Thyroid gland (tissue), 4 donors: ENCODE results near the gene TNP2. TPM values are rescaled to one million over a fixed set of nuclear protein-coding genes. Genes with fewer than 3 reads are reported as not detected.

ENCODE experiments used
- DNase-seq, 2 donors: peaks; one replicate each; pipeline ENCODE4 v3.0.0-alpha.2; 2019
- H3K27ac ChIP-seq, 3 donors: fragments of 200-600 bp; sonication (generic); 1 replicate in 2 of 3; 2 replicates in 1 of 3; pipeline ENCODE4 v1.5.1; 2016 to 2019; ENCODE audit warnings: mild to moderate bottlenecking in 1 of 3, moderate library complexity in 1 of 3
- H3K27me3 ChIP-seq: fragments of 200-600 bp; sonication (generic); one replicate; pipeline ENCODE4 v1.5.1; 2019
- H3K36me3 ChIP-seq, 2 donors: fragments of 200-600 bp; sonication (generic); one replicate each; pipeline ENCODE4 v1.5.1; 2016 to 2019
- H3K4me1 ChIP-seq, 2 donors: fragments of 200-600 bp; sonication (generic); one replicate each; pipeline ENCODE4 v1.5.1; 2017 to 2019
- H3K4me3 ChIP-seq, 3 donors: fragments of 200-600 bp; sonication (generic); replicated peaks in 1 of 3; 1 replicate in 2 of 3; 2 replicates in 1 of 3; pipeline ENCODE4 v1.5.1; 2016; ENCODE audit warnings: mild to moderate bottlenecking in 1 of 3
- H3K9me3 ChIP-seq: fragments of 200-600 bp; sonication (generic); one replicate; pipeline ENCODE4 v1.5.1; 2017
- POLR2A ChIP-seq, 2 donors: fragments of 450-650 bp; IDR thresholded peaks; one replicate each; pipeline ENCODE4 v1.6.1; 2017; ENCODE audit warnings: antibody characterized with exemption in 2 of 2, mild to moderate bottlenecking in 2 of 2, moderate library complexity in 1 of 2
- WGBS, 2 donors: methylation state at CpG; one replicate each; pipeline ENCODE4 v1.1.5; 2017; 5-methylcytosine and 5-hydroxymethylcytosine counted together
- intact Hi-C: fragments of 100-400 bp; cut with DNase I; formaldehyde crosslinking; loops from one replicate; pipeline ENCODE4 v1.15.1; 2023
- total RNA-seq, 4 donors: library from RNA; depleted of rRNA; stranded (reverse); fragments of >200 nt; gene quantifications; one replicate each; pipeline ENCODE4 v1.2.3, GENCODE V29; 2016
- TF ChIP-seq, protein P1 (sequence below), 6 experiments: fragments of 200-600 bp in 3 of 6; fragments of 450-650 bp in 3 of 6; sonication (generic) in 3 of 6; IDR thresholded peaks; one replicate each; pipeline ENCODE4 v1.5.1; 2016 to 2019; ENCODE audit warnings: antibody characterized with exemption in 6 of 6, mild to moderate bottlenecking in 2 of 6, inconsistent platforms in 1 of 6, moderate library complexity in 1 of 6

Gene TNP2
- total RNA-seq, 4 donors from 2014 or later: not detected

DNA sequence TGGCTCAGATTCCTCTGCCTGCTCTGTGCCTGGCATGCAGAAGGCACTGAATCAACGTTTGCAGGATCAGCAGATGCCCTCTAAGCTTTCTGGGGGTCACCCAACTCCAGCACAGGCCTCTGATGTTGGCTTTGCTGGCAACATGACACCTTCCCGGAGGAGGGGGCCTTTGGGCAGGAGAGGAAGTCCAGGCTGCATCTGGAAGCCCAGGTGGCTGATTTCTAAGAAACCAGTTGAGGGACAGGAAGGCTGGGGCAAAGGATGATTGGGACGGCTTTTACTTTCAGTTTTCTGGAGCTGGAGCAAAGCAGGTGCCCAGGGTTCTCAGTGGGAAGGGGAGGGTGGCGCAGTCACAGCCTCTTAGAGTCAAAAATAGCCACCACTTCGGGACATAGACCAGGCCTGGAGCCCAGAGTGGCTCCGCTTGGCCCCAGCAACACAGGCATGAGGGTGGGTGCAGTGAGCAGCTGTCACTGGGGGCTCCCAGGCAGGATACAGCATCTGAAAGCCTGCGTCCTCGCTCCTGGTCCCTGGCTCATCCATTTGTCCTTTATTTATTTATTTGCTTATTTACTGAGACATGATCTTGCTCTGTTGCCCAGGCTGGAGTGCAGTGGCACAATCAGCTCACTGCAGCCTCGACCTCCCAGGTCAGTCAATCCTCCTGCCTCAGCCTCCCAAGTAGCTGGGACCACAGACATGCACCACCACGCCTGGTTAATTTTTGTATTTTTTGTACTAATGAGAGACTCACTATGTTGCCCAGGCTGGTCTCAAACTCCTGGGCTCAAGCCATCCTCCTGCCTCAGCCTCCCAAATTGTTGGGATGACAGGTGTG, 28.3 kb downstream of the TNP2 start:
- intact Hi-C loops: no loop called here
- Histone ChIP-seq H3K36me3 (no peaks in the 10 kb centered on the region), H3K4me3 (no peak overlapping the region), H3K27ac (no peak overlapping the region), H3K9me3 (no peaks in the 10 kb centered on the region), H3K27me3 (no peaks in the 10 kb centered on the region), H3K4me1 (peaks cover 0 to 8% of the 10 kb centered on the region in 2 donors)
- TF ChIP-seq, protein P1, sequence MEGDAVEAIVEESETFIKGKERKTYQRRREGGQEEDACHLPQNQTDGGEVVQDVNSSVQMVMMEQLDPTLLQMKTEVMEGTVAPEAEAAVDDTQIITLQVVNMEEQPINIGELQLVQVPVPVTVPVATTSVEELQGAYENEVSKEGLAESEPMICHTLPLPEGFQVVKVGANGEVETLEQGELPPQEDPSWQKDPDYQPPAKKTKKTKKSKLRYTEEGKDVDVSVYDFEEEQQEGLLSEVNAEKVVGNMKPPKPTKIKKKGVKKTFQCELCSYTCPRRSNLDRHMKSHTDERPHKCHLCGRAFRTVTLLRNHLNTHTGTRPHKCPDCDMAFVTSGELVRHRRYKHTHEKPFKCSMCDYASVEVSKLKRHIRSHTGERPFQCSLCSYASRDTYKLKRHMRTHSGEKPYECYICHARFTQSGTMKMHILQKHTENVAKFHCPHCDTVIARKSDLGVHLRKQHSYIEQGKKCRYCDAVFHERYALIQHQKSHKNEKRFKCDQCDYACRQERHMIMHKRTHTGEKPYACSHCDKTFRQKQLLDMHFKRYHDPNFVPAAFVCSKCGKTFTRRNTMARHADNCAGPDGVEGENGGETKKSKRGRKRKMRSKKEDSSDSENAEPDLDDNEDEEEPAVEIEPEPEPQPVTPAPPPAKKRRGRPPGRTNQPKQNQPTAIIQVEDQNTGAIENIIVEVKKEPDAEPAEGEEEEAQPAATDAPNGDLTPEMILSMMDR (IDR thresholded peaks at IDR 0.05): no peak
- no peak for TF ChIP-seq POLR2A (IDR thresholded peaks at IDR 0.05)
- no peak for DNase-seq
- 76 to 89% methylated on average over 8 to 10 of the region's 10 CpGs for WGBS, 2 donors

DNA sequence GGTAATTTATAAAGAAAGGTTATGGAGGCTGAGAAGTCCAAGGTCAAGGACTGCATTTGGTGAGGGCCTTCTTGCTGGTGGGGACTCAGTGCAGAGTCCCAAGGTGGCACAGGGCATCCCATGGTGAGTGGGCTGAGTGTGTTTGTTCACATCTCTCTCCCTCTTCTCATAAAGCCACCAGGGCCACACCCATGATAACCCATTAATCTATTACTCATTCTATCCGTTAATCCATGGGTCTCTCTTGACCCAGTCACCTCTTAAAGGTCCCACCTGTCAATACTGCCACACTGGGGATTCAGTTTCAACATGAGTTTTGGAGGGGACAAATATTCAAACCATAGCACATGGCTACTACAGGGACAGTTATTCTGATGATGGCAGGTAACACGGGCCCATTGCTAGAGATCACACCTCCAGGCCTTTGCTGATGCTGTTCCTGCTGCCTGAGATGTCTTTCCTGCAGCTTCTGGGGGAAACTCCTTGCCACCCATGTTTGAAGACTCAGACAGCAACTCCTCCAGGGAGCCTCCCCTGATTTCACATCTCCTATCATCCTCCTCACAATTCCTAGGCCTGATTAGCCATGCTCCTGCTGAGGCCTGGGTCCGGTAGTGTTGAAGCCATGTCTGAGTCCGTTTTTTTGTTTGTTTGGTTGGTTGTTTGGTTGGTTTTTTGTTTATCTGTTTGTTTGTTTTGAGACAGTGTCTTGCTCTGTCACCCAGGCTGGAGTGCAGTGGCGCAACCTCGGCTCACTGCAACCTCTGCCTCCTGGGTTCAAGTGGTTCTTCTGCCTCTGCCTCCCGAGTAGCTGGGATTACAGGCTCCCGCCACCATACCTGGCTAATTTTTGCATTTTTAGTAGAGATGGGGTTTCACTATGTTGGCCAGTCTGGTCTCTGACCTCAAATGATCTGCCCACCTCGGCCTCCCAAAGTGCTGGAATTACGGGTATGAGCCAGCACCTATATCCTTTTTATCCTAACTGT, 29.2 kb downstream of the TNP2 start:
- TF ChIP-seq, protein P1 (IDR thresholded peaks at IDR 0.05): no peak
- TF ChIP-seq POLR2A (IDR thresholded peaks at IDR 0.05): no peak
- Histone ChIP-seq H3K36me3 (no peaks in the 10 kb centered on the region), H3K9me3 (no peaks in the 10 kb centered on the region), H3K4me1 (peaks cover 0 to 8% of the 10 kb centered on the region in 2 donors), H3K27me3 (no peaks in the 10 kb centered on the region), H3K4me3 (no peak overlapping the region), H3K27ac (no peak overlapping the region)
- 85 to 87% methylated on average over 10 of the region's 10 CpGs for WGBS, 2 donors
- no peak for DNase-seq
- intact Hi-C loops: no loop called here

DNA sequence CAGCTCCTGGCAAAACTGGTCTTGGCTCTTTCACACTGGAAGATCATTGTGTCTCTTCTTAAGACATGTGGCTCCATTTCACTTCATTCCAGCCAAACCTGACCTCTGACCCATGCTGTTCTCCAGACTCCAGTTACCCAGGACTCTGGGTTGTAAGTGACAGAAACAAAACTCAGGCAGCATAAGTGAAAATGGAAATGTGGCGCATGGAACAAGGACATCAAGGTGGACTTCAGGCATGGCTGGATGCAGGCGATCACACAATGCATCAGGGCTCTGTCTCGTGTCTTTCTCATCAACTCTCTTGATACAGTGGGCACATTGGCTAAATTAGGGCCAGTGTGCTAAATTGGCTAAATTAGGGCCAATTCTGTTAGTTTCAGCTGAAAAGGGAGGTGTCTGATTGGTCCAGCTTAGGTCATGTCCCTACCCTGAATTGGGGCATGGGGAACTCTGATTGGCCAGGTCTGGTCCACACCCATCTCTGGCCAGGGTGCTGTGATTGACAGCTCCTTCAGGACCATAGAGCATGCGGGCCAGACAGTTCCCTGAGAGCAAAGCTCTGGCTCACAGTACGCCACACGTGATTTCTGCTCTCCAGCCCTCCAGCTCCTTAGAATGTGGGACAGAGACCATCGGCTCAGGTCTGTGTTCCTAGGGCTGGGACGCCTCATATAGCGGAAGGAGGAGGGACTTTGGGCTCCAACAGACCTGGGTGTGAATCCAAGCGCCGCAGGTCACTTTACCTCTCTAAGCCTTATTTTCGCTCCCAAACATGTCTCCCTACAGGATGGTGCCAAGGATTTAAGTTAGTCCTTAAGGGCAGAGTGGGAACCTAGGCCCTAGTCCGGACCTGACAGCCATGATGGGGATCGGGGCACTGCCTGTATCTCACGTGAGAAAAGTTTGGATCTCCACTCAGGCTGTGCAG, 30.6 kb downstream of the TNP2 start:
- Histone ChIP-seq H3K27me3 (no peaks in the 10 kb centered on the region), H3K4me1 (peaks cover 0 to 8% of the 10 kb centered on the region in 2 donors), H3K4me3 (no peak overlapping the region), H3K36me3 (no peaks in the 10 kb centered on the region), H3K27ac (no peak overlapping the region), H3K9me3 (no peaks in the 10 kb centered on the region)
- 95 to 99% methylated on average over 14 to 15 of the region's 15 CpGs for WGBS, 2 donors
- intact Hi-C loops: no loop called here
- no peak for TF ChIP-seq POLR2A (IDR thresholded peaks at IDR 0.05)
- TF ChIP-seq, protein P1 (IDR thresholded peaks at IDR 0.05): no peak
- no peak for DNase-seq

DNA sequence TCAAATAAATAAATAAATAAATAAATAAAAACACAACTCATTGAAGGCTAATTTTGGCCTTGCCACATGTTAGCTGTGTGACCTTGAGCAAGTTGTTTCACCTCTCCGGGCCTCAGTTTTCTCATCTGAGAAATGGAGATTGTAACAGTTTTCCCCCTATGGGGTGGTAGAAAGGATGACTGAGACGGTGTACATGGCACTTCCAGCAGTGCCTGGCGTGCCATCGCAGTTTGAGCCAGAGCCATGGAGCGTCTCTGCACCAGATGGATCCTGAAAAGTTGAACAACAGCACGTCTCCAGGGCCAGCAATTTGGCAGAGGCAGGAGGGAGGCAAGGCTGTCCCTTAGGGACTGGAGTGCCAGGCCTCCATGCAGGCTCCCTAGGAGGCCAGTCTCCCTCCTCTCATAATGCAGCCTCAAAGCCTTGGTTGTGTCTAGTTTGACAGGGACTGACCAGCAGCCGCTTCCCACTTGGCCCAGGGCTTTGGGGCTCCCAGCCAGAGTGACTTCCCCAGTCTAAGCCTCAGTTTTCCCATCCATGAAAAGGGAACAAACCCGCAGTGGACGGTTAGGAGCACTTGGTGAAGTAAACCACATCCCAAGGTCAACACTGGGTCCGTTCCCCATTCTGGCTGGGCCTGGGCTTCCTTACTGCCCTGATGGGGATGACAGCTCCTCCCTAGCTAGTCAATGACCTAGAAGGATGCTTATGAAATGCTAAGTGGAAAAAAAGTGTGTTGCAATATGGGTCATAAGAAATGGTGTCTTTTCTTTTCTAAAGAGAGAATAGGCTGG, 32.5 kb downstream of the TNP2 start:
- Histone ChIP-seq H3K4me3 (no peak overlapping the region), H3K4me1 (peaks cover 0 to 12% of the 10 kb centered on the region in 2 donors), H3K9me3 (no peaks in the 10 kb centered on the region), H3K27me3 (no peaks in the 10 kb centered on the region), H3K36me3 (no peaks in the 10 kb centered on the region), H3K27ac (no peak overlapping the region)
- TF ChIP-seq POLR2A (IDR thresholded peaks at IDR 0.05): no peak
- TF ChIP-seq, protein P1 (IDR thresholded peaks at IDR 0.05): no peak
- intact Hi-C loops: no loop called here
- no peak for DNase-seq
- 79 to 89% methylated on average over 9 to 10 of the region's 10 CpGs for WGBS, 2 donors
